MM.1S (cell line): Measurements from ENCODE around the gene YTHDF1.

ENCODE experiments used
- DNase-seq: peaks from one replicate; pipeline ENCODE4 v3.0.0-alpha.2; 2015
- H2AFZ ChIP-seq: fragments of 300-600 bp; sonication (generic); 2 replicates; pipeline ENCODE4 v1.6.0; 2016; ENCODE audit warnings: antibody characterized with exemption, low read length
- H3F3A ChIP-seq: fragments of 300-600 bp; sonication (generic); 2 replicates; pipeline ENCODE4 v1.6.1; 2016; ENCODE audit warnings: mild to moderate bottlenecking, antibody characterized with exemption, low read length, moderate library complexity, mixed read lengths; ENCODE audit not compliant: insufficient read depth
- H3K27ac ChIP-seq: fragments of 300-600 bp; sonication (generic); 2 replicates; pipeline ENCODE4 v1.5.1; 2016; ENCODE audit warnings: mild to moderate bottlenecking, low read length
- H3K27me3 ChIP-seq: fragments of 300-600 bp; sonication (generic); replicated peaks from 2 replicates; pipeline ENCODE4 v1.6.0; 2016; ENCODE audit warnings: low read length; ENCODE audit not compliant: insufficient read depth
- H3K36me3 ChIP-seq: fragments of 300-600 bp; sonication (generic); replicated peaks from 2 replicates; pipeline ENCODE4 v1.6.1; 2016; ENCODE audit warnings: mild to moderate bottlenecking, low read length, mixed read lengths; ENCODE audit not compliant: insufficient read depth
- H3K4me1 ChIP-seq: fragments of 300-600 bp; sonication (generic); 2 replicates; pipeline ENCODE4 v1.6.1; 2016; ENCODE audit warnings: low read length, mixed read lengths
- H3K4me2 ChIP-seq: fragments of 300-600 bp; sonication (generic); 2 replicates; pipeline ENCODE4 v1.6.0; 2016; ENCODE audit warnings: low read depth, low read length
- H3K4me3 ChIP-seq: fragments of 300-600 bp; sonication (generic); 2 replicates; pipeline ENCODE4 v1.5.1; 2016; ENCODE audit warnings: low read length, mixed read lengths
- H3K79me2 ChIP-seq: fragments of 300-600 bp; sonication (generic); 2 replicates; pipeline ENCODE4 v1.6.1; 2016; ENCODE audit warnings: mixed run types, low read length, mixed read lengths
- H3K9ac ChIP-seq: fragments of 300-600 bp; sonication (generic); 2 replicates; pipeline ENCODE4 v1.6.1; 2016; ENCODE audit warnings: low read length, mixed read lengths
- H3K9me2 ChIP-seq: fragments of 300-600 bp; sonication (generic); replicated peaks from 2 replicates; pipeline ENCODE4 v1.6.1; 2016; ENCODE audit warnings: mild to moderate bottlenecking, low read length, mixed read lengths; ENCODE audit not compliant: insufficient read depth
- H3K9me3 ChIP-seq: fragments of 300-600 bp; sonication (generic); replicated peaks from 2 replicates; pipeline ENCODE4 v1.6.1; 2016; ENCODE audit warnings: mild to moderate bottlenecking, low read length, mixed read lengths; ENCODE audit not compliant: insufficient read depth
- H4K20me1 ChIP-seq: fragments of 300-600 bp; sonication (generic); 2 replicates; pipeline ENCODE4 v1.6.1; 2016; ENCODE audit warnings: mild to moderate bottlenecking, low read length, moderate library complexity, mixed read lengths; ENCODE audit not compliant: insufficient read depth
- EZH2 ChIP-seq: fragments of 300-600 bp; sonication (generic); optimal IDR thresholded peaks from 2 replicates; pipeline ENCODE3; 2017; ENCODE audit warnings: low read depth, mild to moderate bottlenecking, antibody characterized with exemption, low read length, mixed read lengths
- EZH2phosphoT487 ChIP-seq: fragments of 300-600 bp; sonication (generic); IDR thresholded peaks from 2 replicates; pipeline ENCODE4 v1.6.1; 2018; ENCODE audit warnings: antibody characterized with exemption, low read length
- TF ChIP-seq, protein P1 (sequence below): fragments of 300-600 bp; sonication (generic); IDR thresholded peaks from 2 replicates; pipeline ENCODE4 v1.5.1; 2016; ENCODE audit warnings: antibody characterized with exemption, low read length, mixed read lengths

YTHDF1 gene

DNA sequence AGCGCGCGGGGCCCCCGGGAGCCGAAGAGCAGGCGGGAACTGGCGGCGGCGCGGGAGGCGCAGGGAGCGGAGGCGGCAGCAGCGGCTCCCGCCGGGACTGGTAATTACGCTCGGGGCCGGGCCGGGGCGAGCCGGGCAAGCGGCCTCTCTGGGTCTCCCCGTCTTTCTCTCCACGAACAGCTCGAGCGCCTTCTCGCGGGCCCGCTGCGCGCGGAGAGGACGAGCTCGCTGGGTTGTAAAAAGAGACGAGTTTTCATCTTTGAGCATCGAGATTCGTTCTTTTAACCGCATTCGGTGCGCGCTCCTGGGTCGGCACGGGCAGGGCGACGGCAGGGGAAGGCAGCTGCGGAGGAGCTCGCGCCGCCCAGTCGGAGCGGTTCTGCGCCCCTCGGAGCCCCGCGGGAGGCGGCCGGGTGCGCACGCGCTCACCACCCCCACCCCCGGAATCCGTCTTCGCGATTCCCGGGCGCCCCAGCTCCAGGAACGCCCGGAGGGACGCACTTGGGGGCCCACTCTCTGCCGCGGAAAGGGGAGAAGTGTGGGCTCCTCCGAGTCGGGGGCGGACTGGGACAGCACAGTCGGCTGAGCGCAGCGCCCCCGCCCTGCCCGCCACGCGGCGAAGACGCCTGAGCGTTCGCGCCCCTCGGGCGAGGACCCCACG, 38.0 kb downstream of the YTHDF1 start:
- no peaks in the 10 kb centered on the region for H3K4me1 ChIP-seq
- H3K4me3 ChIP-seq: no peak overlapping the region
- no peaks in the 10 kb centered on the region for H3K9me3 ChIP-seq
- no peak for TF ChIP-seq EZH2
- no peak overlapping the region for H3K4me2 ChIP-seq
- no peak for DNase-seq
- no peaks in the 10 kb centered on the region for H3K79me2 ChIP-seq
- H3F3A ChIP-seq: no peaks in the 10 kb centered on the region
- H3K36me3 ChIP-seq: no peaks in the 10 kb centered on the region
- H2AFZ ChIP-seq: no peak overlapping the region
- H3K27me3 ChIP-seq: peaks cover 86% of the 10 kb centered on the region
- H3K27ac ChIP-seq: no peak overlapping the region
- no peaks in the 10 kb centered on the region for H4K20me1 ChIP-seq
- no peaks in the 10 kb centered on the region for H3K9me2 ChIP-seq
- H3K9ac ChIP-seq: no peak overlapping the region

GRCh38 chr20:63177134-63177784, 38.7 kb downstream of the YTHDF1 start:
- H3K27me3 ChIP-seq: peaks cover 87% of the 10 kb centered on the region
- H3K79me2 ChIP-seq: no peaks in the 10 kb centered on the region
- no peaks in the 10 kb centered on the region for H3K4me1 ChIP-seq
- TF ChIP-seq, protein P1, sequence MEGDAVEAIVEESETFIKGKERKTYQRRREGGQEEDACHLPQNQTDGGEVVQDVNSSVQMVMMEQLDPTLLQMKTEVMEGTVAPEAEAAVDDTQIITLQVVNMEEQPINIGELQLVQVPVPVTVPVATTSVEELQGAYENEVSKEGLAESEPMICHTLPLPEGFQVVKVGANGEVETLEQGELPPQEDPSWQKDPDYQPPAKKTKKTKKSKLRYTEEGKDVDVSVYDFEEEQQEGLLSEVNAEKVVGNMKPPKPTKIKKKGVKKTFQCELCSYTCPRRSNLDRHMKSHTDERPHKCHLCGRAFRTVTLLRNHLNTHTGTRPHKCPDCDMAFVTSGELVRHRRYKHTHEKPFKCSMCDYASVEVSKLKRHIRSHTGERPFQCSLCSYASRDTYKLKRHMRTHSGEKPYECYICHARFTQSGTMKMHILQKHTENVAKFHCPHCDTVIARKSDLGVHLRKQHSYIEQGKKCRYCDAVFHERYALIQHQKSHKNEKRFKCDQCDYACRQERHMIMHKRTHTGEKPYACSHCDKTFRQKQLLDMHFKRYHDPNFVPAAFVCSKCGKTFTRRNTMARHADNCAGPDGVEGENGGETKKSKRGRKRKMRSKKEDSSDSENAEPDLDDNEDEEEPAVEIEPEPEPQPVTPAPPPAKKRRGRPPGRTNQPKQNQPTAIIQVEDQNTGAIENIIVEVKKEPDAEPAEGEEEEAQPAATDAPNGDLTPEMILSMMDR: no peak
- TF ChIP-seq EZH2: no peak
- no peak for TF ChIP-seq EZH2phosphoT487
- no peak overlapping the region for H3K4me3 ChIP-seq
- no peaks in the 10 kb centered on the region for H3K9me2 ChIP-seq
- H3K27ac ChIP-seq: no peak overlapping the region
- no peak overlapping the region for H3K9ac ChIP-seq
- no peak overlapping the region for H3K4me2 ChIP-seq
- H3K36me3 ChIP-seq: no peaks in the 10 kb centered on the region
- no peaks in the 10 kb centered on the region for H4K20me1 ChIP-seq
- H3K9me3 ChIP-seq: no peaks in the 10 kb centered on the region
- H3F3A ChIP-seq: no peaks in the 10 kb centered on the region
- no peak for DNase-seq
- no peak overlapping the region for H2AFZ ChIP-seq

DNA sequence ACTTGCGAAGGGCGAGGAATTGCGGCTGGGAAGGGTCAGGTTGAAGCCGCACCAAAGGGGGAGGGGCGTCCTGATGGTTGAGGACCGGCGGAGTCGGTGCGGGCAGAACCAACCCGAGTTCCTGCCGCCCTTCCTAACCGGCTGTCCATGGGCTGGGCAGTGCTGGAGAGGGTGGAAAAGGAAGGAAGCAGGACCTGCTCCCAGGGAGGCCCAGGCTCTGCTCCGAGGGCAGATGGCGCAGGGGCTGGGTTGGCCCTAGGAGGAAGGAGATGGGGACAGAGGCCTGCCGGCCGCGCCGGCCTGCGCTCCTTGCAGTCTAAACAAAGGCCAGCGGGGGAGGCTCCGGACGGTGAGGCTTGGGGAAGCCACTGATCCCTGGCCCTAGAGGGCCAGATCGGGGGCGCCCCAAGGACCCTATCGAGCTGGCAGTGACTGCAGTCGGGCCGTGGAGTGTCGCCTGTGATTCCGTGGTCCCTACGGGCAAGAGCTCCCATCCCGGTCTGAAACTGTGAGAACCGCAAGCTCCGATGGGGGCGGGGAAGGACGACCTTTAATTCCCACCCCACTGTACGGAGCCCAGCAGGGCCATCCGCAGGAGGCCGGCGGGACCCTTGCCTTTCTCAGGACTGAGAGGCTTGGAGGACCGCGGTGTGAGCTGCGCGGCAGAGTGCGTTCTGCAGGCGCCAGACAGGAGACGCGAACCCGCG, 39.4 kb downstream of the YTHDF1 start:
- no peak for DNase-seq
- no peak overlapping the region for H3K9ac ChIP-seq
- H3K4me1 ChIP-seq: no peaks in the 10 kb centered on the region
- no peak overlapping the region for H3K27ac ChIP-seq
- no peaks in the 10 kb centered on the region for H3K36me3 ChIP-seq
- TF ChIP-seq EZH2 (no peak), EZH2phosphoT487 (no peak)
- TF ChIP-seq, protein P1: no peak
- no peaks in the 10 kb centered on the region for H3K9me3 ChIP-seq
- no peak overlapping the region for H3K4me3 ChIP-seq
- no peaks in the 10 kb centered on the region for H4K20me1 ChIP-seq
- no peaks in the 10 kb centered on the region for H3K9me2 ChIP-seq
- no peaks in the 10 kb centered on the region for H3K79me2 ChIP-seq
- H3F3A ChIP-seq: no peaks in the 10 kb centered on the region
- H3K4me2 ChIP-seq: no peak overlapping the region
- H3K27me3 ChIP-seq: peaks cover 87% of the 10 kb centered on the region
- H2AFZ ChIP-seq: no peak overlapping the region
